Measurements from ENCODE around the gene PAGE2B. TPM values are rescaled to one million over a fixed set of nuclear protein-coding genes. Genes with fewer than 3 reads are reported as not detected.

PAGE2B gene, protein sequence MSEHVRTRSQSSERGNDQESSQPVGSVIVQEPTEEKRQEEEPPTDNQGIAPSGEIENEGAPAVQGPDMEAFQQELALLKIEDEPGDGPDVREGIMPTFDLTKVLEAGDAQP
- total RNA-seq = not detected in 2 replicates

GRCh38 chrX:55074851-55075467 lies at the start of gene PAGE2B:
PAGE2B (plus strand) TSS chrX:55075030; CDS start chrX:55076042, 1,012 bp downstream.

GRCh38 chrX:55030271-55031205 lies 44.3 kb upstream of the PAGE2B start, which contains the start of gene ALAS2:
ALAS2 (minus strand) TSS chrX:55030977; CDS start chrX:55026000, 4,977 bp downstream.

DNA sequence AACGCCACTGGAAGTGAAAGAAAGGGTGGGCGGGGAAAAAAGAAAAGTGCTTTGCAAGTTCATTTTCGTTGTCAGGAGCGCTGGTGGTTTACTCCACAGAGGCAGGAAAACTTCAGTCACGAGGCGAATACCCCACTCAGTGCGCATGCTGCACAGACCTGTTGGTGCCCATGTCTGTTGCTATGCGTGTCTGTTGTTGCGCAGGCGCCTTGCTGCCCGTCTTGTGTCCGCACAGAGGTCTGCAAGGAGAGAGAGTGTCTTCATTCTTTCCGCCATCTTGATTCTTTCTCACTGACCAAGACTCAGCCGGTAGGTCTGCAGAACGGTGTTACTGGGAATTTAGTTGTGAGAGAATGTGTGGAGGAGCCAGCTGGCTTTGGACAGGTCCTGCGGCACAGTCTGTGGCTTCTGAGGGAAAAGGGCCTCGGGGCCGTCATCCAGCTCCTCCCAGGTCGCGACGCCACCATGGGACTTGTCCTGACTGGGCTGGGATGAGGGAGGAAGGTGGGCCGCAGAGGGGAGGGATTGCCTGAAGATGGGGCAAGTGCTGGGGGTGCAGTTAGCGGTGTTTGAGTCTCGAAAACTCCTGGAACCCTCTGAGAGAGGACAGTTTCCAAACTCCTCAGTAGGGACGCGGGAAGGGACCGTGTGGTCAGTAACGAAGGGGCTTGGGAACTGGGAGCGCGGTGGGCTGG lies 14.1 kb downstream of the PAGE2B start, which contains the start of gene PAGE2:
Gene PAGE2, plus strand, starts transcription at position 224 of the 695 bp plus-strand sequence. CDS start 1,003 bp downstream, outside the sequence.

Other genes with a start within 250 kb of the PAGE2B start
- 21.0 and 24.2 TPM in 2 replicates for gene TRO, start 154.2 kb upstream of the PAGE2B start, total RNA-seq
- 0.12 and 0.16 TPM in 2 replicates for gene PFKFB1, start 80.8 kb upstream of the PAGE2B start, total RNA-seq
- gene APEX2, start 74.7 kb upstream of the PAGE2B start, total RNA-seq = 6.3 and 7.8 TPM in 2 replicates
- gene ALAS2, start 44.1 kb upstream of the PAGE2B start, total RNA-seq = not detected in 2 replicates
- not detected in 2 replicates for gene PAGE2, start 14.0 kb downstream of the PAGE2B start, total RNA-seq
- not detected in 2 replicates for gene PAGE5, start 145.3 kb downstream of the PAGE2B start, total RNA-seq
- gene PAGE3, start 189.9 kb downstream of the PAGE2B start, total RNA-seq = not detected in 2 replicates

All from hair follicle dermal papilla cell (primary cell).